Lower lobe of right lung (tissue), 2 donors: ENCODE results near the gene MPV17L2. TPM values are rescaled to one million over a fixed set of nuclear protein-coding genes. Genes with fewer than 3 reads are reported as not detected.

ENCODE experiments used
- ATAC-seq, 2 donors: fragments of 200-7000 bp; cut with Tn5 transposase; one replicate each; pipeline ENCODE4 v1.9.1; 2020 to 2022; ENCODE audit warnings: mild to moderate bottlenecking in 2 of 2, moderate library complexity in 2 of 2
- DNase-seq: peaks from one replicate; pipeline ENCODE4 v3.0.0-alpha.2; 2020
- H3K27ac ChIP-seq: fragments of 200-600 bp; one replicate; pipeline ENCODE4 v1.8.0; 2022
- H3K27me3 ChIP-seq: fragments of 200-600 bp; one replicate; pipeline ENCODE4 v1.8.0; 2022; ENCODE audit warnings: low read depth
- H3K36me3 ChIP-seq: fragments of 200-600 bp; one replicate; pipeline ENCODE4 v1.8.0; 2022; ENCODE audit warnings: mild to moderate bottlenecking
- H3K4me1 ChIP-seq: fragments of 200-600 bp; one replicate; pipeline ENCODE4 v1.8.0; 2022
- H3K4me3 ChIP-seq: fragments of 200-600 bp; one replicate; pipeline ENCODE4 v1.8.0; 2022; ENCODE audit warnings: mild to moderate bottlenecking
- H3K9me3 ChIP-seq: fragments of 200-600 bp; one replicate; pipeline ENCODE4 v1.8.0; 2022
- CTCF ChIP-seq: fragments of 200-600 bp; IDR thresholded peaks from one replicate; pipeline ENCODE4 v1.8.0; 2022; ENCODE audit warnings: antibody characterized with exemption, mild to moderate bottlenecking
- intact Hi-C: fragments of 100-400 bp; cut with DNase I; formaldehyde crosslinking; loops from one replicate; pipeline ENCODE4 v1.11.0; 2022
- total RNA-seq: library from RNA; stranded (reverse); fragmentation: NEBNext Ultra II Directional; extraction: Animal tissue kit (Norgen Biotek cat#: 25700); gene quantifications from one replicate; pipeline ENCODE4 v1.2.1, GENCODE V29; 2021
- donor health status: DM: no; HTN: yes; CAD: no; lungs with severe emphysema.

MPV17L2 gene
- total RNA-seq, 1 donor from 2014 or later, result 6.6 TPM

DNA sequence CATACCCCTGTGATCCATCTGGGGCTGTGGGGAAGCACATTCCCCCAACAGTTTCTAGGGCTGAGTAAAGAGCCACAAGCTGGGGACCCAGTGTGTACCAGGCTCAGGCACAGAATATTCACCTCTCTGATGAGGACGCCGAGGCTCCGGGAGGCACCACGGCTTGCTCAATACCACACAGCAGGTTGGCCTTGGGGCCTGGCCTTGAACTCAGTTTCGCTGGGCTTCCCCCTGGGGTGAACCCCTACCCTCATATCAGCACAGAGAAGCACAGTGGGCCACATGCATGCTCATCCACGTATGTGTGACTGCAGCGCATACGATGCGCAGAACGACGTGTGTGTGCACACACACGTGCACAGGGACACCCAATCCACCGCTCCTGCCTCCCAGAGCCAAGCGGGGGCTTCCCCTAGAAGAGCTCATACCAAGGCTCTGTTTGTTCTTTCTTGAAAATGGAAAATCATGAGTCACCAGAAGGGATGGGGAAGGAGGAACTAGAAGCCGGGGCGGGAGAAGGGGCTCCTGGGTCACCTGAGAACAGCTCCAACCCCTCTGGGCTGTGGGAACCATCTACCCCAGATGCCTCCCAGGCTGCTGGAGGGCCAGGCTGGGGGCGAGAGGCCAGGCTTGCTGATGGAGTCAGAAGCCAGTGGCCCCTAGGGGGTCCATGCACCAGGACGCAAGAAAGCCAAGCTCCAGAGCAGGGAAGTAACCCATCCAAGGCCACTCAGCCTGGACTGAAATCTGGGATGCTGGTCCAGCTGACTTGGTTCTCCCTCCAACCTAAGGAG lies 38.1 kb downstream of the MPV17L2 start:
- intact Hi-C loops, result no loop called here
- H3K4me3 ChIP-seq, result no peak overlapping the region
- H3K4me1 ChIP-seq, result peaks cover 13% of the 10 kb centered on the region
- ATAC-seq (no peak), DNase-seq (no peak)
- no peaks in the 10 kb centered on the region for H3K9me3 ChIP-seq
- no peak for TF ChIP-seq CTCF
- H3K27me3 ChIP-seq, result peaks cover 49% of the 10 kb centered on the region
- H3K27ac ChIP-seq, result no peak overlapping the region
- H3K36me3 ChIP-seq, result no peaks in the 10 kb centered on the region

- Histone ChIP-seq H3K36me3 (no peaks in the 10 kb centered on the region), H3K27me3 (peaks cover 46% of the 10 kb centered on the region), H3K9me3 (no peaks in the 10 kb centered on the region), H3K4me1 (peaks cover 9% of the 10 kb centered on the region), H3K4me3 (no peak overlapping the region), H3K27ac (no peak overlapping the region)
- intact Hi-C loops, result no loop called here
- TF ChIP-seq CTCF, result no peak
- DNase-seq (no peak), ATAC-seq (no peak)
These were observed 38.8 kb downstream of the MPV17L2 start for GRCh38 chr19:18231775-18232174.

DNA sequence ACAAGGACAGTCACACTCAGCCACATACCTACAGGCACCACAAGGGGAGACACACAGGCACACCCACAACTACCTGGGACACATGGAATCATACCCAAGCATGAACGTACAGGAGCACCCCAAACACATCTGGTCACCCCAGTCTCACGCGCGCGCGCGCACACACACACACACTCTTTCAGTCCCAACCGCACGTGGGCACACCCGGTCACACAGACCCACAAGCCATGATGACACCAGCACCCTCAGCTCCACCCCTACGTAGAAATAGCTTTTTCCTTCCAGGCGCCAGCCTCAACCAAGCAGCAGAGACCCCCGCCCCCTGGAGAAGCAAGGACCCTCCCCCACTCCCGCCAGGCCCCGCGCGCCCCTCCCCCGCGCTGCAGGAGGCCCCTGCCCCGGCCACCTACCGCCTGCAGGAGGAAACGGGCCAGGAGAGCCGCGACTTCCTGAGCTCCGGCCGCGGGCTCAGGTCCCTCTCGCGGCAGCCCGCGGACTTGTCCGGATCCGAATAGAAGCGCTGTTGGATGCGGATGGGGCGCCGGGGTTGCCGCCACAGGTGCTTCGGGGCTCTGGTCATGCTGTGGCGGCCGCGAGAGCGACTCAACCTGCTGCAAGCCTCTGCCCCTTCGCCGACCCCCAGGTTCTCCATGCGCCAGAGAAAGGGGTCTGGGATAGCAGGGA lies 39.7 kb downstream of the MPV17L2 start:
- peaks cover 37% of the 10 kb centered on the region for H3K27me3 ChIP-seq

DNA sequence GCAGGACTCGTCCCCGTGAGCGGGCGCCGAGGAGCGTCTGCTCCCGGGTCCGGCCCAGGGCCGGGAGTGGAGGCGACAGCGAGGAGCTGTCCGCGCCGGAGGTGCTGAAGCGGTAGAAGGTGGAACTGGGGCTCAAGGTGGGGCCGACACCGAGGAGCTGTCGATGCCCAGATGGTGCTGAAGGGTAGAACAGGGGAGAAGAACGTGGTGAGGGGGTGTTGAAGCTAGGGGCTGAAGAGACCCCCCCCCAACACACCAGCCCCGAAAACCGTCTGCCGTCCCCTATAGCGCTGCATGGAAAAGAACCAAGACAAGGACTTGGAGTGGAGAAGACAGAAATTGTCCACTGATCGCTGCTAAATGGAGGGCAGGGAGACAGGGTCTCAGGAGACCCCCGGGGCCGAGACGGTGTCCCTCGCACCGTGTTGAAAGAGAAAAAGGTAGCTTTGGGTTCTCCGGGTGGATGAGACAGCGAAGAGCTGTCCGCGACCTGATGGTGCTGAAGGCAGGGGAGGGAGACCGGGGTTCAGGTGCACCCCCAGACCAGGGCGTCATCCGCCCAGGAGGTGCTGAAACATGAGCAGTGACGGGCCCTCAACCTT lies 40.3 kb downstream of the MPV17L2 start:
- no peak overlapping the region for H3K27ac ChIP-seq
- ATAC-seq (peak; percentile 76 to 83), DNase-seq (peak; percentile 71)

More for the DNA sequence above, 39.7 kb downstream of the MPV17L2 start:
- H3K9me3 ChIP-seq, result no peaks in the 10 kb centered on the region
- no peak overlapping the region for H3K27ac ChIP-seq
- ATAC-seq (peak; percentile 20 to 30), DNase-seq (no peak)
- no peak overlapping the region for H3K4me3 ChIP-seq
- no peaks in the 10 kb centered on the region for H3K36me3 ChIP-seq
- no peak for TF ChIP-seq CTCF
- peaks cover 9% of the 10 kb centered on the region for H3K4me1 ChIP-seq
- intact Hi-C loops, result no loop called here

GRCh38 chr19:18234194-18234593 lies 41.2 kb downstream of the MPV17L2 start:
- Histone ChIP-seq H3K27ac (no peak overlapping the region), H3K4me3 (no peak overlapping the region), H3K27me3 (peaks cover 33% of the 10 kb centered on the region), H3K9me3 (no peaks in the 10 kb centered on the region), H3K4me1 (peaks cover 9% of the 10 kb centered on the region), H3K36me3 (no peaks in the 10 kb centered on the region)
- DNase-seq (no peak), ATAC-seq (no peak)
- no peak for TF ChIP-seq CTCF
- intact Hi-C loops, result no loop called here

More for the DNA sequence above, 40.3 kb downstream of the MPV17L2 start:
- H3K27me3 ChIP-seq, result peaks cover 33% of the 10 kb centered on the region
- peaks cover 9% of the 10 kb centered on the region for H3K4me1 ChIP-seq
- TF ChIP-seq CTCF, result no peak
- intact Hi-C loops, result no loop called here
- no peaks in the 10 kb centered on the region for H3K9me3 ChIP-seq
- H3K4me3 ChIP-seq, result no peak overlapping the region
- no peaks in the 10 kb centered on the region for H3K36me3 ChIP-seq
